ENCODE data around the gene SLC16A4. TPM values are rescaled to one million over a fixed set of nuclear protein-coding genes. Genes with fewer than 3 reads are reported as not detected.
"Not testable (repeated sequence)": the region's sequence is repeated elsewhere in the genome, so short reads cannot be mapped to it uniquely, and the experiment has no call there.

Gene SLC16A4
- total RNA-seq, 1 experiment from 2014 or later, result 0.28 TPM

DNA sequence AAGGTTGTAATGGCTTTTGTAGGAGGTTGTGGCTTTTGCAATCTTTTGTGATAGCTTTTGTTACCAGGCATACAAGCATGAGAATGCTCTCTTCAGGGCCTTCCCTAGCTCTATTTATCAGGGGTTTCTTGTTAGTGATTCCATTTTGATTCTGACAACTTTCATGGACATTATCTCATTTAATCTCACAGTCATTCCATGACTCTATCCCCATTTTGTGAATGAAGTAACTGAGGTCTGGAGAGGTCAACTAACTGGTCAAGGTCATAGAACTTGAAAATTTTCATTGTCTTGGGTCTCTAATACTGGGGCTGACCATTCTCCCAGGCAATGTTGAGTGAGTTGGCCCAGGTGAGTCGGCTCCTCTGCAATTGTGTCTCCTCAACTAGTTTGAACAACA lies 27.9 kb upstream of the SLC16A4 start:
- DNase-seq (ENCODE audit: low spot score) (no peak), ATAC-seq (no peak)
- ChIA-PET CTCF (interaction anchor here (4.7 kb wide), 1 partner anchor 41 kb away, joined by 25 read pairs; no protein-coding TSS in a partner anchor), POLR2A (no interaction called here)
- no peak for TF ChIP-seq TCF7 (CRISPR knock-in tag; IDR thresholded peaks at IDR 0.05; ENCODE audit: low read depth)
- TF ChIP-seq, protein P1, sequence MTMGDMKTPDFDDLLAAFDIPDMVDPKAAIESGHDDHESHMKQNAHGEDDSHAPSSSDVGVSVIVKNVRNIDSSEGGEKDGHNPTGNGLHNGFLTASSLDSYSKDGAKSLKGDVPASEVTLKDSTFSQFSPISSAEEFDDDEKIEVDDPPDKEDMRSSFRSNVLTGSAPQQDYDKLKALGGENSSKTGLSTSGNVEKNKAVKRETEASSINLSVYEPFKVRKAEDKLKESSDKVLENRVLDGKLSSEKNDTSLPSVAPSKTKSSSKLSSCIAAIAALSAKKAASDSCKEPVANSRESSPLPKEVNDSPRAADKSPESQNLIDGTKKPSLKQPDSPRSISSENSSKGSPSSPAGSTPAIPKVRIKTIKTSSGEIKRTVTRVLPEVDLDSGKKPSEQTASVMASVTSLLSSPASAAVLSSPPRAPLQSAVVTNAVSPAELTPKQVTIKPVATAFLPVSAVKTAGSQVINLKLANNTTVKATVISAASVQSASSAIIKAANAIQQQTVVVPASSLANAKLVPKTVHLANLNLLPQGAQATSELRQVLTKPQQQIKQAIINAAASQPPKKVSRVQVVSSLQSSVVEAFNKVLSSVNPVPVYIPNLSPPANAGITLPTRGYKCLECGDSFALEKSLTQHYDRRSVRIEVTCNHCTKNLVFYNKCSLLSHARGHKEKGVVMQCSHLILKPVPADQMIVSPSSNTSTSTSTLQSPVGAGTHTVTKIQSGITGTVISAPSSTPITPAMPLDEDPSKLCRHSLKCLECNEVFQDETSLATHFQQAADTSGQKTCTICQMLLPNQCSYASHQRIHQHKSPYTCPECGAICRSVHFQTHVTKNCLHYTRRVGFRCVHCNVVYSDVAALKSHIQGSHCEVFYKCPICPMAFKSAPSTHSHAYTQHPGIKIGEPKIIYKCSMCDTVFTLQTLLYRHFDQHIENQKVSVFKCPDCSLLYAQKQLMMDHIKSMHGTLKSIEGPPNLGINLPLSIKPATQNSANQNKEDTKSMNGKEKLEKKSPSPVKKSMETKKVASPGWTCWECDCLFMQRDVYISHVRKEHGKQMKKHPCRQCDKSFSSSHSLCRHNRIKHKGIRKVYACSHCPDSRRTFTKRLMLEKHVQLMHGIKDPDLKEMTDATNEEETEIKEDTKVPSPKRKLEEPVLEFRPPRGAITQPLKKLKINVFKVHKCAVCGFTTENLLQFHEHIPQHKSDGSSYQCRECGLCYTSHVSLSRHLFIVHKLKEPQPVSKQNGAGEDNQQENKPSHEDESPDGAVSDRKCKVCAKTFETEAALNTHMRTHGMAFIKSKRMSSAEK (CRISPR knock-in tag; IDR thresholded peaks at IDR 0.05; ENCODE audit: borderline replicate concordance), result no peak
- TF ChIP-seq ZNF423 (CRISPR knock-in tag; IDR thresholded peaks at IDR 0.05), result no peak
- peaks cover 14% of the 10 kb centered on the region for H3K36me3 Mint-ChIP-seq
- H3K9me3 Mint-ChIP-seq, result peaks cover 18% of the 10 kb centered on the region
- H3K27me3 Mint-ChIP-seq (ENCODE audit: low read depth), result no peaks in the 10 kb centered on the region; the same call in 1 of the 2 replicates
- no peak overlapping the region for H3K4me3 Mint-ChIP-seq
- no peak overlapping the region for H3K27ac Mint-ChIP-seq
- H3K4me1 Mint-ChIP-seq, result peaks cover 17% of the 10 kb centered on the region

DNA sequence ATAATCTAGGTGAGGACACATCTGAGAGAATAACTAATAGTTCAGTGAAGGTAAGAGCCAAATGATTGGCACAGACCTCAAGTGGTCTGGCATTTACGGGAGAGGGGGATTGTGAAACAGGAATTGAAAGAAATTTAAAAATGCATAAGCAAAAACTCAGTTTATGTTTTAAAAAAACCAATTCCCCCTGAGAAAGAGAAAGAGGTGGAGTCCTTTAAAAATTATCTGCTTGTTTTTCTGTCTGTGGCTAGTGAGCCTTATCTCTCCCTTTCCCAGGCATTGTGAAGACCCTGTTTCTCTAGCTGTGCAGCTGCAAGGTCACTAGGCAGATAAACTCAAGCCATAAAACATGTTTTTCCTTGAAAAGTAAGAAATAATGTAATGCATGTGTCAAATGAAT lies 22.2 kb upstream of the SLC16A4 start:
- CTCF ChIA-PET, result interaction anchor here (0.6 to 7.5 kb wide), 36 partner anchors 9 to 216 kb away, joined by 3 to 188 read pairs (median 6); partner anchors contain the start of genes KCNC4, PROK1, RBM15 and SLC16A4
- DNase-seq (ENCODE audit: low spot score); ATAC-seq; H3K27me3 Mint-ChIP-seq (ENCODE audit: low read depth); H3K36me3 Mint-ChIP-seq; H3K4me3 Mint-ChIP-seq; H3K9me3 Mint-ChIP-seq; H3K27ac Mint-ChIP-seq: not testable (repeated sequence)
- H3K4me1 Mint-ChIP-seq, result peaks cover 19% of the 10 kb centered on the region
- POLR2A ChIA-PET, result interaction anchor here (1.0 to 1.2 kb wide), 2 partner anchors 47 to 73 kb away, joined by 4 read pairs; partner anchors contain the start of gene RBM15

DNA sequence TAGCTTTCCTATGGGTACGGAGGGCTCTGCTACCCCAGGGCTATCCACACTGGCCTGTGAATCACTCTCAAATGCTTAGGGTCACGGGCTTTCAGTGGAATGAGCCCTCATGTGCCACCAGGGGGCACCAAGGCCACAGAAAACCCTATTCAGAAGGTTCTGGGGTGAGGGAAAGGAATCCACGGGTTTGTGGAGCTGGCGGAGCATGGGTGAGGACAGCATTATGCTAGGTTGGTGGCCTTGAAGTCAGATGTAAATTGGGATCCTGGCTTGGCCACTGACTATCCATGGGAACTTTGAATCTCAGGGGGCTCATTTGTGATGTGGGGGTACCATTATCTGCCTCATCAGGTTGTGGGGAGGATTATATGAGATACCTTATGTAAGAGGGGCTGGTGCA lies 21.8 kb upstream of the SLC16A4 start:
- POLR2A ChIA-PET, result interaction anchor here (1.0 to 1.2 kb wide), 2 partner anchors 47 to 73 kb away, joined by 4 read pairs; partner anchors contain the start of gene RBM15
- TF ChIP-seq, protein P2, sequence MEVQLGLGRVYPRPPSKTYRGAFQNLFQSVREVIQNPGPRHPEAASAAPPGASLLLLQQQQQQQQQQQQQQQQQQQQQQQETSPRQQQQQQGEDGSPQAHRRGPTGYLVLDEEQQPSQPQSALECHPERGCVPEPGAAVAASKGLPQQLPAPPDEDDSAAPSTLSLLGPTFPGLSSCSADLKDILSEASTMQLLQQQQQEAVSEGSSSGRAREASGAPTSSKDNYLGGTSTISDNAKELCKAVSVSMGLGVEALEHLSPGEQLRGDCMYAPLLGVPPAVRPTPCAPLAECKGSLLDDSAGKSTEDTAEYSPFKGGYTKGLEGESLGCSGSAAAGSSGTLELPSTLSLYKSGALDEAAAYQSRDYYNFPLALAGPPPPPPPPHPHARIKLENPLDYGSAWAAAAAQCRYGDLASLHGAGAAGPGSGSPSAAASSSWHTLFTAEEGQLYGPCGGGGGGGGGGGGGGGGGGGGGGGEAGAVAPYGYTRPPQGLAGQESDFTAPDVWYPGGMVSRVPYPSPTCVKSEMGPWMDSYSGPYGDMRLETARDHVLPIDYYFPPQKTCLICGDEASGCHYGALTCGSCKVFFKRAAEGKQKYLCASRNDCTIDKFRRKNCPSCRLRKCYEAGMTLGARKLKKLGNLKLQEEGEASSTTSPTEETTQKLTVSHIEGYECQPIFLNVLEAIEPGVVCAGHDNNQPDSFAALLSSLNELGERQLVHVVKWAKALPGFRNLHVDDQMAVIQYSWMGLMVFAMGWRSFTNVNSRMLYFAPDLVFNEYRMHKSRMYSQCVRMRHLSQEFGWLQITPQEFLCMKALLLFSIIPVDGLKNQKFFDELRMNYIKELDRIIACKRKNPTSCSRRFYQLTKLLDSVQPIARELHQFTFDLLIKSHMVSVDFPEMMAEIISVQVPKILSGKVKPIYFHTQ (CRISPR knock-in tag; IDR thresholded peaks at IDR 0.05), result no peak
- TF ChIP-seq SMAD3 (CRISPR knock-in tag; IDR thresholded peaks at IDR 0.05; ENCODE audit: borderline replicate concordance) (no peak), NR2C2 (CRISPR knock-in tag; IDR thresholded peaks at IDR 0.05) (no peak), ZNF263 (CRISPR knock-in tag; IDR thresholded peaks at IDR 0.05; ENCODE audit: low read depth) (no peak)
- TF ChIP-seq, protein P3, sequence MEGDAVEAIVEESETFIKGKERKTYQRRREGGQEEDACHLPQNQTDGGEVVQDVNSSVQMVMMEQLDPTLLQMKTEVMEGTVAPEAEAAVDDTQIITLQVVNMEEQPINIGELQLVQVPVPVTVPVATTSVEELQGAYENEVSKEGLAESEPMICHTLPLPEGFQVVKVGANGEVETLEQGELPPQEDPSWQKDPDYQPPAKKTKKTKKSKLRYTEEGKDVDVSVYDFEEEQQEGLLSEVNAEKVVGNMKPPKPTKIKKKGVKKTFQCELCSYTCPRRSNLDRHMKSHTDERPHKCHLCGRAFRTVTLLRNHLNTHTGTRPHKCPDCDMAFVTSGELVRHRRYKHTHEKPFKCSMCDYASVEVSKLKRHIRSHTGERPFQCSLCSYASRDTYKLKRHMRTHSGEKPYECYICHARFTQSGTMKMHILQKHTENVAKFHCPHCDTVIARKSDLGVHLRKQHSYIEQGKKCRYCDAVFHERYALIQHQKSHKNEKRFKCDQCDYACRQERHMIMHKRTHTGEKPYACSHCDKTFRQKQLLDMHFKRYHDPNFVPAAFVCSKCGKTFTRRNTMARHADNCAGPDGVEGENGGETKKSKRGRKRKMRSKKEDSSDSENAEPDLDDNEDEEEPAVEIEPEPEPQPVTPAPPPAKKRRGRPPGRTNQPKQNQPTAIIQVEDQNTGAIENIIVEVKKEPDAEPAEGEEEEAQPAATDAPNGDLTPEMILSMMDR (IDR thresholded peaks at IDR 0.05), result peak; percentile 55; the same call in 1 of the 2 replicates
- TF ChIP-seq, protein P4, sequence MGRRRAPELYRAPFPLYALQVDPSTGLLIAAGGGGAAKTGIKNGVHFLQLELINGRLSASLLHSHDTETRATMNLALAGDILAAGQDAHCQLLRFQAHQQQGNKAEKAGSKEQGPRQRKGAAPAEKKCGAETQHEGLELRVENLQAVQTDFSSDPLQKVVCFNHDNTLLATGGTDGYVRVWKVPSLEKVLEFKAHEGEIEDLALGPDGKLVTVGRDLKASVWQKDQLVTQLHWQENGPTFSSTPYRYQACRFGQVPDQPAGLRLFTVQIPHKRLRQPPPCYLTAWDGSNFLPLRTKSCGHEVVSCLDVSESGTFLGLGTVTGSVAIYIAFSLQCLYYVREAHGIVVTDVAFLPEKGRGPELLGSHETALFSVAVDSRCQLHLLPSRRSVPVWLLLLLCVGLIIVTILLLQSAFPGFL (CRISPR knock-in tag; IDR thresholded peaks at IDR 0.05; ENCODE audit: borderline replicate concordance), result no peak
- Mint-ChIP-seq H3K9me3 (no peaks in the 10 kb centered on the region), H3K4me3 (no peak overlapping the region), H3K36me3 (no peaks in the 10 kb centered on the region), H3K27ac (no peak overlapping the region), H3K4me1 (peaks cover 23% of the 10 kb centered on the region), H3K27me3 (ENCODE audit: low read depth) (peaks cover 2% of the 10 kb centered on the region; the same call in 1 of the 2 replicates)
- CTCF ChIA-PET, result interaction anchor here (0.6 to 7.5 kb wide), 36 partner anchors 9 to 216 kb away, joined by 3 to 188 read pairs (median 6); partner anchors contain the start of genes KCNC4, PROK1, RBM15 and SLC16A4
- ATAC-seq (peak; percentile 78), DNase-seq (ENCODE audit: low spot score) (peak; percentile 82)
